Ovary (tissue), 9 donors: ENCODE data around the gene ALLC. TPM values are rescaled to one million over a fixed set of nuclear protein-coding genes. Genes with fewer than 3 reads are reported as not detected.

ENCODE experiments used
- DNase-seq, 5 donors: peaks; one replicate each; pipeline ENCODE4 v3.0.0-alpha.2; 2019 to 2020
- H3K27ac ChIP-seq, 2 donors: fragments of 200-600 bp; one replicate each; pipeline versions ENCODE4 v1.5.1 to v1.8.0; 2019 to 2022
- H3K27me3 ChIP-seq: fragments of 200-600 bp; one replicate; pipeline ENCODE4 v1.8.0; 2022
- H3K36me3 ChIP-seq: fragments of 200-600 bp; sonication (generic); one replicate; pipeline ENCODE4 v1.5.1; 2019
- H3K4me1 ChIP-seq: one replicate; pipeline ENCODE4 v1.8.1; 2013; ENCODE audit warnings: mild to moderate bottlenecking, moderate library complexity; ENCODE audit not compliant: insufficient read depth
- H3K4me3 ChIP-seq: fragments of 200-600 bp; sonication (generic); one replicate; pipeline ENCODE4 v1.5.1; 2017
- H3K9me3 ChIP-seq, 2 donors: fragments of 200-600 bp in 1 of 2; sonication (generic) in 1 of 2; one replicate each; pipeline versions ENCODE4 v1.5.1 to v1.8.1; 2013 to 2019; ENCODE audit warnings: mild to moderate bottlenecking in 1 of 2, moderate library complexity in 1 of 2
- CTCF ChIP-seq, 3 donors: fragments of 450-650 bp in 2 of 3; fragments of 200-600 bp in 1 of 3; IDR thresholded peaks; one replicate each; pipeline versions ENCODE4 v1.5.1 to v1.8.0; 2016 to 2022; ENCODE audit warnings: antibody characterized with exemption in 3 of 3, mild to moderate bottlenecking in 1 of 3
- EP300 ChIP-seq: sonication (generic); formaldehyde crosslinking; IDR thresholded peaks from one replicate; pipeline ENCODE4 v1.6.1; 2017; ENCODE audit warnings: antibody characterized with exemption
- POLR2A ChIP-seq: fragments of 450-650 bp; IDR thresholded peaks from one replicate; pipeline ENCODE4 v1.6.1; 2017; ENCODE audit warnings: antibody characterized with exemption, mild to moderate bottlenecking, moderate library complexity
- WGBS, 3 donors: extraction: QIAGEN DNeasy Blood & Tissue Kit in 1 of 3; methylation state at CpG; one replicate each; pipeline versions ENCODE4 v1.1.5 to v1.1.7; 2013 to 2017; 5-methylcytosine and 5-hydroxymethylcytosine counted together
- intact Hi-C, 4 donors: fragments of 100-400 bp; cut with DNase I; formaldehyde crosslinking; loops; one replicate each; pipeline versions ENCODE4 v1.11.0 to v1.15.1; 2022 to 2023
- polyA plus RNA-seq, 2 donors: library from polyadenylated mRNA; stranded (reverse); fragments of 200-250 nt in 1 of 2; fragments of 350-450 nt in 1 of 2; fragmentation: Illumina TruSeq in 1 of 2; extraction: RNeasy Lipid Tissue Mini Kit (QIAGEN cat#74804) in 1 of 2; gene quantifications; one replicate each; pipeline ENCODE4 v1.2.3, GENCODE V29; 2013 to 2014
- total RNA-seq, 7 donors: library from RNA; depleted of rRNA in 2 of 7; stranded (reverse); fragments of >200 nt in 2 of 7; fragmentation: NEBNext Ultra II Directional in 3 of 7; extraction: Animal tissue kit (Norgen Biotek cat#: 25700) in 3 of 7; gene quantifications; one replicate each; pipeline versions ENCODE4 v1.1.0 to v1.2.4, GENCODE V29; 2016 to 2023
- donor health status: DM: no; HTN: no; CAD: no; lungs with moderate emphysema.
- donor health status: DM: no; HTN: no; CAD: no.
- donor health status: Bipolar disorder and iron deficiency.
- donor health status: DM: yes; HTN: yes; CAD: no.
- donor health status: DM: no; HTN: no; CAD: no.
- donor health status: DM: yes; HTN: yes; CAD: no.

ALLC gene
- total and polyA plus RNA-seq, 9 donors, result 0.20 to 1.2 (median 0.76) TPM; not detected in 5

GRCh38 chr2:3642521-3643215 lies 15.3 kb upstream of the ALLC start:
- Histone ChIP-seq H3K27me3 (no peaks in the 10 kb centered on the region), H3K36me3 (no peaks in the 10 kb centered on the region), H3K4me1 (peaks cover 1% of the 10 kb centered on the region), H3K9me3 (no peaks in the 10 kb centered on the region), H3K4me3 (no peak overlapping the region), H3K27ac (no peak overlapping the region)
- 90 to 92% (median 91%) methylated on average over 18 of the region's 18 CpGs for WGBS, 3 donors
- peak in 2 of 5 donors; percentile 11 to 24 for DNase-seq
- intact Hi-C loops, result no loop called here
- TF ChIP-seq POLR2A (no peak), CTCF (IDR thresholded peaks at IDR 0.05) (no peak), EP300 (no peak)

DNA sequence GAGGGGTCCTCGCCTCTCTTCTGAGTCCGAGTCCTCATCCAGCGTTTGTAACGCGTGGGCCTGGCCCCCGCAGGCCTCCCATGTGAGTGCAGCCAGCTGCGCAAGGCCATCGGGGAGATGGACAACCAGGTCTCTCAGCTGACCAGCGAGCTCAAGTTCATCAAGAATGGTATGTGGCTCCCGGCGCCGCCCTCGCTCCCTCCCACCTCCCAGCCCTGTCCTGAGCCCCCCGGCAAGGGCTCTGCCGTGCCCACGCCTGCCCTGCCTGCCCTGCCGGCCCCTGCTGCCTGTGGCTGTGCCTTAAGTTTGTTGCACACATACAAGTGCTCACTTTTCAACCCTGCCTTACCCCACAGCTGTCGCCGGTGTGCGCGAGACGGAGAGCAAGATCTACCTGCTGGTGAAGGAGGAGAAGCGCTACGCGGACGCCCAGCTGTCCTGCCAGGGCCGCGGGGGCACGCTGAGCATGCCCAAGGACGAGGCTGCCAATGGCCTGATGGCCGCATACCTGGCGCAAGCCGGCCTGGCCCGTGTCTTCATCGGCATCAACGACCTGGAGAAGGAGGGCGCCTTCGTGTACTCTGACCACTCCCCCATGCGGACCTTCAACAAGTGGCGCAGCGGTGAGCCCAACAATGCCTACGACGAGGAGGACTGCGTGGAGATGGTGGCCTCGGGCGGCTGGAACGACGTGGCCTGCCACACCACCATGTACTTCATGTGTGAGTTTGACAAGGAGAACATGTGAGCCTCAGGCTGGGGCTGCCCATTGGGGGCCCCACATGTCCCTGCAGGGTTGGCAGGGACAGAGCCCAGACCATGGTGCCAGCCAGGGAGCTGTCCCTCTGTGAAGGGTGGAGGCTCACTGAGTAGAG lies 14.4 kb upstream of the ALLC start:
- 87 to 90% (median 89%) methylated on average over 48 of the region's 48 CpGs for WGBS, 3 donors
- H3K4me1 ChIP-seq, result peaks cover 1% of the 10 kb centered on the region
- no peaks in the 10 kb centered on the region for H3K9me3 ChIP-seq
- H3K4me3 ChIP-seq, result no peak overlapping the region
- H3K27ac ChIP-seq, result no peak overlapping the region
- no peak for TF ChIP-seq EP300
- no peak for TF ChIP-seq CTCF (IDR thresholded peaks at IDR 0.05)
- TF ChIP-seq POLR2A, result no peak
- DNase-seq, result peak in 2 of 5 donors; percentile 16 to 34
- no peaks in the 10 kb centered on the region for H3K27me3 ChIP-seq
- intact Hi-C loops, result no loop called here
- H3K36me3 ChIP-seq, result no peaks in the 10 kb centered on the region

- TF ChIP-seq POLR2A (no peak), CTCF (IDR thresholded peaks at IDR 0.05) (no peak), EP300 (no peak)
- no peak overlapping the region for H3K4me3 ChIP-seq
- H3K4me1 ChIP-seq, result peaks cover 1% of the 10 kb centered on the region
- intact Hi-C loops, result no loop called here
- no peaks in the 10 kb centered on the region for H3K36me3 ChIP-seq
- no peak overlapping the region for H3K27ac ChIP-seq
- H3K27me3 ChIP-seq, result no peaks in the 10 kb centered on the region
- no peaks in the 10 kb centered on the region for H3K9me3 ChIP-seq
- DNase-seq, result no peak
Measured at GRCh38 chr2:3644246-3644525, 13.8 kb upstream of the ALLC start.

DNA sequence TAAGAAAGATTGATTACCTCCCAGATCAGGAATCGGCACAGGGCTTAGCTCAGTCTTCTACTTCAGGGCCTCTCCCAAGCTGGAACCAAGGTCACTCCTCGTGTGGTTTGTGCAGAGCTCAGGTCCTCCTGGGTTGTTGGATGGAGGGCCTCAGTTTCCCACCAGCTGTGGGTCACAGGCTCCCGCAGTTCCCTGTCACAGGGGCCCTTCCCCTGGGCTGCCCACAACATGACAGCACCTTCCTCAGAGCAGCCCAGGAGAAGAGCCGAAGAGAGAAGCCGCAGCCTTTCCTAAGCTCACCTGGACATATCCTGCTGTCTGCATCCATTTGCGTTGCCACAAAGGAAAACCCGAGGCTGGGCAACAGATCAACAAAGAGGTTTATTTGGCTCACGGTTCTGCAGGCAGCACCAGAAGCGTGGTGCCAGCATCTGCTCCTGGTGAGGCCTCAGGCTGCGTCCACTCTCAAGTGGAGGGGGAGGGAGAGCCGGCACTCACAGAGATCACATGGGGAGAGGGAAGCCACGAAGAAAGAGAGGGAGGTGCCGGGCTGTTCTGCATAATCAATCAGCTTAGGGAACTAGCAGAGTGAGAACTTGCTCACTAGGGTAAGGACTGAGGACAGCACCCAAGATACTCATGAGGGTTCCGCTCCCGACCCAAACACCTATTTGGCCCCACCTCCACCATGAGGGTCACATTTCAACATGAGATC lies 13.0 kb upstream of the ALLC start:
- Histone ChIP-seq H3K27ac (no peak overlapping the region), H3K27me3 (no peaks in the 10 kb centered on the region), H3K4me3 (no peak overlapping the region), H3K36me3 (no peaks in the 10 kb centered on the region), H3K4me1 (peaks cover 1% of the 10 kb centered on the region), H3K9me3 (no peaks in the 10 kb centered on the region)
- 85 to 86% (median 85%) methylated on average over 15 of the region's 15 CpGs for WGBS, 3 donors
- intact Hi-C loops, result loop anchor here in 1 of 4 donors (5.0 kb wide), 1 partner anchor 58 kb away; no protein-coding TSS in a partner anchor
- DNase-seq, result peak in 2 of 5 donors; percentile 6 to 19
- no peak for TF ChIP-seq POLR2A
- no peak for TF ChIP-seq CTCF (IDR thresholded peaks at IDR 0.05)
- TF ChIP-seq EP300, result no peak
